ENCODE measurements around the gene SMC4.

- TF ChIP-seq CTCF (conservative IDR thresholded peaks at IDR 0.05; ENCODE audit: low read depth, low read length), result no peak
- no peak for TF ChIP-seq EZH2 (IDR thresholded peaks at IDR 0.05; ENCODE audit: low read length, unreplicated experiment)
These were observed 72.4 kb downstream of the SMC4 start for GRCh38 chr3:160471892-160472291.
